Measurements from ENCODE around the gene ECEL1.

GRCh38 chr2:232511336-232511890, 23.8 kb upstream of the ECEL1 start:
- TF ChIP-seq CTCF (IDR thresholded peaks at IDR 0.05) (no peak), POLR2A (IDR thresholded peaks at IDR 0.05) (no peak)
